GM18867 (cell line): ENCODE measurements around the gene SLC1A7.

ENCODE experiments used
- ATAC-seq: cut with Tn5 transposase; IDR thresholded peaks from one replicate; pipeline ENCODE4 v1.9.1; 2021; ENCODE audit warnings: mild to moderate bottlenecking, moderate library complexity; ENCODE audit not compliant: unreplicated experiment

SLC1A7 gene

GRCh38 chr1:53077599-53077965 lies 64.9 kb downstream of the SLC1A7 start:
- ATAC-seq: no peak

GRCh38 chr1:53076721-53077598 lies 65.5 kb downstream of the SLC1A7 start:
- no peak for ATAC-seq

GRCh38 chr1:53076165-53076564 lies 66.3 kb downstream of the SLC1A7 start:
- no peak for ATAC-seq

GRCh38 chr1:53075761-53076163 lies 66.7 kb downstream of the SLC1A7 start:
- no peak for ATAC-seq

GRCh38 chr1:53075206-53075605 lies 67.2 kb downstream of the SLC1A7 start:
- ATAC-seq: no peak

GRCh38 chr1:53074313-53075154 lies 67.9 kb downstream of the SLC1A7 start:
- no peak for ATAC-seq

- ATAC-seq: no peak
Observed at GRCh38 chr1:53073868-53074311, 68.5 kb downstream of the SLC1A7 start.

GRCh38 chr1:53073287-53073686 lies 69.2 kb downstream of the SLC1A7 start:
- ATAC-seq: no peak

GRCh38 chr1:53071915-53072314 lies 70.5 kb downstream of the SLC1A7 start:
- no peak for ATAC-seq

- no peak for ATAC-seq
Observed at GRCh38 chr1:53071167-53071865, 71.1 kb downstream of the SLC1A7 start.

GRCh38 chr1:53070621-53071020 lies 71.8 kb downstream of the SLC1A7 start:
- no peak for ATAC-seq

- ATAC-seq: no peak
Observed at GRCh38 chr1:53069663-53070327, 72.6 kb downstream of the SLC1A7 start.

GRCh38 chr1:53069265-53069662 lies 73.2 kb downstream of the SLC1A7 start:
- no peak for ATAC-seq

GRCh38 chr1:53068314-53069099 lies 73.9 kb downstream of the SLC1A7 start:
- ATAC-seq: no peak

GRCh38 chr1:53067886-53068285 lies 74.6 kb downstream of the SLC1A7 start:
- ATAC-seq: no peak

GRCh38 chr1:53066891-53067738 lies 75.3 kb downstream of the SLC1A7 start:
- no peak for ATAC-seq

- ATAC-seq: no peak
Observed at GRCh38 chr1:53066488-53066887, 76.0 kb downstream of the SLC1A7 start.

- no peak for ATAC-seq
Observed at GRCh38 chr1:53065391-53065790, 77.0 kb downstream of the SLC1A7 start.
